ENCODE measurements around the gene ITGB1BP1.

GRCh38 chr2:9388199-9388681 is 35.1 kb downstream of the ITGB1BP1 start:
- TF ChIP-seq YY1 (IDR thresholded peaks at IDR 0.05; ENCODE audit: insufficient read depth, insufficient read length) (no peak), SUZ12 (IDR thresholded peaks at IDR 0.05; ENCODE audit: extremely low read depth, insufficient read depth, insufficient read length) (no peak), ZNF274 (IDR thresholded peaks at IDR 0.05; ENCODE audit: low read depth, low read length) (no peak)
